Ishikawa (cell line): Measurements from ENCODE around the gene RESP18.

Source experiments
- CEBPB ChIP-seq: IDR thresholded peaks from 2 replicates; pipeline ENCODE4 v1.6.1; 2012
- CREB1 ChIP-seq: IDR thresholded peaks from 2 replicates; pipeline ENCODE4 v1.6.1; 2012; ENCODE audit warnings: low read depth
- EGR1 ChIP-seq: IDR thresholded peaks from 2 replicates; pipeline ENCODE4 v1.6.1; 2012
- EP300 ChIP-seq: IDR thresholded peaks from 2 replicates; pipeline ENCODE4 v1.6.1; 2012; ENCODE audit warnings: borderline replicate concordance
- FOXM1 ChIP-seq: IDR thresholded peaks from 2 replicates; pipeline ENCODE4 v1.6.1; 2012; ENCODE audit warnings: low read depth, borderline replicate concordance
- NFIC ChIP-seq: IDR thresholded peaks from 2 replicates; pipeline ENCODE4 v1.6.1; 2012
- TAF1 ChIP-seq: IDR thresholded peaks from 2 replicates; pipeline ENCODE4 v1.6.1; 2012; ENCODE audit warnings: low read depth, mild to moderate bottlenecking
- TCF12 ChIP-seq: IDR thresholded peaks from 2 replicates; pipeline ENCODE4 v1.6.1; 2012; ENCODE audit warnings: low read depth
- TEAD4 ChIP-seq: IDR thresholded peaks from 2 replicates; pipeline ENCODE4 v1.6.1; 2012
- YY1 ChIP-seq: IDR thresholded peaks from 2 replicates; pipeline ENCODE4 v1.6.1; 2012; ENCODE audit warnings: low read depth
- TF ChIP-seq, protein P1 (sequence below): IDR thresholded peaks from 2 replicates; pipeline ENCODE4 v1.6.1; 2012
- TF ChIP-seq, protein P2 (sequence below): IDR thresholded peaks from 2 replicates; pipeline ENCODE4 v1.6.1; 2012
- TF ChIP-seq, protein P3 (sequence below): IDR thresholded peaks from 2 replicates; pipeline ENCODE4 v1.6.1; 2012; ENCODE audit warnings: low read depth, mild to moderate bottlenecking

DNA sequence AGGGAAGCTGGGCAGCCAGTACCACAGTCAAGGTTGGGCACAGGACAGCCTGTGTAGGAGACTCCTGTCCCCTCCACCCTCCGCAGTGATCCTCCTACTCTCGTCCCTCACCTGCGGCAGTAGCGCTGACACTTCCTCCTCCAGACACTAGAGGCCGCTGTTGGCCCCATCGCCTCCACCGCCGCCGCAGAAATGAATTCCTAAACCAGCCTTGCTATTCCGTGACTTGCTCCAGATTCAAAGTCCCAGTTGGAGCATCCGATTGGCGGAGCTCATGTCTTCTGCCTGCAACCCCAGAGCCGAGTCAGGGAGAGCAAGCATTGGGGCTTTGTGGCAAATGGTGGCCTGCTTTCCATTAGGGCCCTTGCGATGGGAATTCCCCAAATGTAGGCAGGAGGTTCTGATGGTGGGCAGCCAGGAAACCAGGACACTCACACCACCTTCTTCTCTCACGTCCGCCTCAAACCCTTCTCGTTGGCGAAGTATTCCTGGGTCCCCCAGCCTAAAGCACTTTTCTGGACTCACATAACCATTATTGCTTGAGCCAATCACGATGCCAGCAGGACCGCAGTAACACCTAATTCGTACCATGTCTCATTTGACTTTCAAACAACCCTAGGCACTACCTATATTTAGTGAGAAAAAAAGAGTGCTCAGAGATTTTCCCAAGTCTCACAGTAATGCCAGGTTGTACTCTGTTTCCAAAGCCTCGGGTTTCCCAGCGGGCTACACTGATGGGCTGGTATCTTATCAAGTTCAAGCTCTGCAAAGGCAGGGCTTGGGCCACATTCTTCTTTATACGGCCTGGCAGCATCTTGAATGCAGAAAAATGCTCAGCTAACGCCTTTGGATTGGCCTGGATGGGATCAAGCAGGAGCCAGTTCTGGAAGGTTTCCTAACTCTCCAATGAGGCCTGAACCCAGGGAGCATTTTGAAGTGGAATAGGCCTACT is 54.6 kb downstream of the RESP18 start:
- 0 out of 2 replicates have a peak, but pooled peaks have one; percentile 20 for TF ChIP-seq EP300
- TF ChIP-seq CREB1, result no peak
- TF ChIP-seq NFIC, result no peak
- TF ChIP-seq, protein P1, sequence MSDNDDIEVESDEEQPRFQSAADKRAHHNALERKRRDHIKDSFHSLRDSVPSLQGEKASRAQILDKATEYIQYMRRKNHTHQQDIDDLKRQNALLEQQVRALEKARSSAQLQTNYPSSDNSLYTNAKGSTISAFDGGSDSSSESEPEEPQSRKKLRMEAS, result no peak
- TF ChIP-seq, protein P2, sequence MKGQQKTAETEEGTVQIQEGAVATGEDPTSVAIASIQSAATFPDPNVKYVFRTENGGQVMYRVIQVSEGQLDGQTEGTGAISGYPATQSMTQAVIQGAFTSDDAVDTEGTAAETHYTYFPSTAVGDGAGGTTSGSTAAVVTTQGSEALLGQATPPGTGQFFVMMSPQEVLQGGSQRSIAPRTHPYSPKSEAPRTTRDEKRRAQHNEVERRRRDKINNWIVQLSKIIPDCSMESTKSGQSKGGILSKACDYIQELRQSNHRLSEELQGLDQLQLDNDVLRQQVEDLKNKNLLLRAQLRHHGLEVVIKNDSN, result no peak
- no peak for TF ChIP-seq EGR1
- no peak for TF ChIP-seq YY1
- no peak for TF ChIP-seq FOXM1
- TF ChIP-seq, protein P3, sequence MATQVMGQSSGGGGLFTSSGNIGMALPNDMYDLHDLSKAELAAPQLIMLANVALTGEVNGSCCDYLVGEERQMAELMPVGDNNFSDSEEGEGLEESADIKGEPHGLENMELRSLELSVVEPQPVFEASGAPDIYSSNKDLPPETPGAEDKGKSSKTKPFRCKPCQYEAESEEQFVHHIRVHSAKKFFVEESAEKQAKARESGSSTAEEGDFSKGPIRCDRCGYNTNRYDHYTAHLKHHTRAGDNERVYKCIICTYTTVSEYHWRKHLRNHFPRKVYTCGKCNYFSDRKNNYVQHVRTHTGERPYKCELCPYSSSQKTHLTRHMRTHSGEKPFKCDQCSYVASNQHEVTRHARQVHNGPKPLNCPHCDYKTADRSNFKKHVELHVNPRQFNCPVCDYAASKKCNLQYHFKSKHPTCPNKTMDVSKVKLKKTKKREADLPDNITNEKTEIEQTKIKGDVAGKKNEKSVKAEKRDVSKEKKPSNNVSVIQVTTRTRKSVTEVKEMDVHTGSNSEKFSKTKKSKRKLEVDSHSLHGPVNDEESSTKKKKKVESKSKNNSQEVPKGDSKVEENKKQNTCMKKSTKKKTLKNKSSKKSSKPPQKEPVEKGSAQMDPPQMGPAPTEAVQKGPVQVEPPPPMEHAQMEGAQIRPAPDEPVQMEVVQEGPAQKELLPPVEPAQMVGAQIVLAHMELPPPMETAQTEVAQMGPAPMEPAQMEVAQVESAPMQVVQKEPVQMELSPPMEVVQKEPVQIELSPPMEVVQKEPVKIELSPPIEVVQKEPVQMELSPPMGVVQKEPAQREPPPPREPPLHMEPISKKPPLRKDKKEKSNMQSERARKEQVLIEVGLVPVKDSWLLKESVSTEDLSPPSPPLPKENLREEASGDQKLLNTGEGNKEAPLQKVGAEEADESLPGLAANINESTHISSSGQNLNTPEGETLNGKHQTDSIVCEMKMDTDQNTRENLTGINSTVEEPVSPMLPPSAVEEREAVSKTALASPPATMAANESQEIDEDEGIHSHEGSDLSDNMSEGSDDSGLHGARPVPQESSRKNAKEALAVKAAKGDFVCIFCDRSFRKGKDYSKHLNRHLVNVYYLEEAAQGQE, result no peak
- no peak for TF ChIP-seq TEAD4
- TF ChIP-seq CEBPB, result no peak
- no peak for TF ChIP-seq TAF1
- no peak for TF ChIP-seq TCF12
